Neural cell (in vitro differentiated cells): Measurements from ENCODE around the gene CLDN4.

Experiments used
- POLR2AphosphoS5 ChIP-seq: IDR thresholded peaks from 2 replicates; pipeline ENCODE4 v1.6.1; 2012
- TAF1 ChIP-seq: IDR thresholded peaks from 2 replicates; pipeline ENCODE4 v1.6.1; 2012; ENCODE audit warnings: low read depth
- TF ChIP-seq, protein P1 (sequence below): fragments of 450-650 bp; IDR thresholded peaks from 2 replicates; pipeline ENCODE4 v1.5.1; 2014; ENCODE audit warnings: antibody characterized with exemption, mild to moderate bottlenecking, moderate library complexity; ENCODE audit not compliant: poor library complexity, severe bottlenecking
- TF ChIP-seq, protein P2 (sequence below): IDR thresholded peaks from 2 replicates; pipeline ENCODE4 v1.6.1; 2012; ENCODE audit warnings: borderline replicate concordance

DNA sequence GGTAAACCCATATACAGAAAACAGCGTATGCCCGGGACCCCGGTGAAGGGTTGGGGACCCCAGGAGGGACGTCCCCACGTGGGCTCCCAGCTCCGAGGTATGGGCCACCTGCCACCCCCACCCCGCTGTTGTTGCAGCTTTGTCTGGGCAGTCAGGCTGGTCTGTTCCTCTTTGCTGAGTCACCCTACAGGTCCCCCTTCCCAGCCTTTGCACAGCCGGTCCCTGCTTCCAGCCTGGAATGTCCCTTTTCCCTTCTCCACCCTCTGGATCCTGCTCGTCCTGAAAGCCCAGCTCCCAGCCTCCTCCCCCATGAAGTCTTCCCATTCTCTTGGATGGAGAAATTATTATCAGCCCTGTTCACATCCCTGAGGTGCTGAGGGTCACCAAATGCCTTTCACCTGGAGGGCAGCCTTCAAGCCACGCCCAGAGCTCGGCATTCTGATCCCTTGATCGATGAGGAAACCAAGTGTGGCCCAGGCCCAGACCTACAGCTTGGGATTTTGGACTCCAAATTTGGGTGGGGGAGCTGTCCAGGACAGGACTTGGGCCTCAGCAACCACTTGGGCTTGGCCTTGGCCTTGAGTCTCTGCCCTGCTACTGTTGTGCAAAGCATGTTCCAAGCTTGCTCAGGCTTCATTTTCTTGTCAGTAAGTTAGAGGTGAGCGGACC, 2.6 kb downstream of the CLDN4 start:
- TF ChIP-seq POLR2AphosphoS5 = no peak
- TF ChIP-seq, protein P1, sequence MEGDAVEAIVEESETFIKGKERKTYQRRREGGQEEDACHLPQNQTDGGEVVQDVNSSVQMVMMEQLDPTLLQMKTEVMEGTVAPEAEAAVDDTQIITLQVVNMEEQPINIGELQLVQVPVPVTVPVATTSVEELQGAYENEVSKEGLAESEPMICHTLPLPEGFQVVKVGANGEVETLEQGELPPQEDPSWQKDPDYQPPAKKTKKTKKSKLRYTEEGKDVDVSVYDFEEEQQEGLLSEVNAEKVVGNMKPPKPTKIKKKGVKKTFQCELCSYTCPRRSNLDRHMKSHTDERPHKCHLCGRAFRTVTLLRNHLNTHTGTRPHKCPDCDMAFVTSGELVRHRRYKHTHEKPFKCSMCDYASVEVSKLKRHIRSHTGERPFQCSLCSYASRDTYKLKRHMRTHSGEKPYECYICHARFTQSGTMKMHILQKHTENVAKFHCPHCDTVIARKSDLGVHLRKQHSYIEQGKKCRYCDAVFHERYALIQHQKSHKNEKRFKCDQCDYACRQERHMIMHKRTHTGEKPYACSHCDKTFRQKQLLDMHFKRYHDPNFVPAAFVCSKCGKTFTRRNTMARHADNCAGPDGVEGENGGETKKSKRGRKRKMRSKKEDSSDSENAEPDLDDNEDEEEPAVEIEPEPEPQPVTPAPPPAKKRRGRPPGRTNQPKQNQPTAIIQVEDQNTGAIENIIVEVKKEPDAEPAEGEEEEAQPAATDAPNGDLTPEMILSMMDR = no peak
- TF ChIP-seq, protein P2, sequence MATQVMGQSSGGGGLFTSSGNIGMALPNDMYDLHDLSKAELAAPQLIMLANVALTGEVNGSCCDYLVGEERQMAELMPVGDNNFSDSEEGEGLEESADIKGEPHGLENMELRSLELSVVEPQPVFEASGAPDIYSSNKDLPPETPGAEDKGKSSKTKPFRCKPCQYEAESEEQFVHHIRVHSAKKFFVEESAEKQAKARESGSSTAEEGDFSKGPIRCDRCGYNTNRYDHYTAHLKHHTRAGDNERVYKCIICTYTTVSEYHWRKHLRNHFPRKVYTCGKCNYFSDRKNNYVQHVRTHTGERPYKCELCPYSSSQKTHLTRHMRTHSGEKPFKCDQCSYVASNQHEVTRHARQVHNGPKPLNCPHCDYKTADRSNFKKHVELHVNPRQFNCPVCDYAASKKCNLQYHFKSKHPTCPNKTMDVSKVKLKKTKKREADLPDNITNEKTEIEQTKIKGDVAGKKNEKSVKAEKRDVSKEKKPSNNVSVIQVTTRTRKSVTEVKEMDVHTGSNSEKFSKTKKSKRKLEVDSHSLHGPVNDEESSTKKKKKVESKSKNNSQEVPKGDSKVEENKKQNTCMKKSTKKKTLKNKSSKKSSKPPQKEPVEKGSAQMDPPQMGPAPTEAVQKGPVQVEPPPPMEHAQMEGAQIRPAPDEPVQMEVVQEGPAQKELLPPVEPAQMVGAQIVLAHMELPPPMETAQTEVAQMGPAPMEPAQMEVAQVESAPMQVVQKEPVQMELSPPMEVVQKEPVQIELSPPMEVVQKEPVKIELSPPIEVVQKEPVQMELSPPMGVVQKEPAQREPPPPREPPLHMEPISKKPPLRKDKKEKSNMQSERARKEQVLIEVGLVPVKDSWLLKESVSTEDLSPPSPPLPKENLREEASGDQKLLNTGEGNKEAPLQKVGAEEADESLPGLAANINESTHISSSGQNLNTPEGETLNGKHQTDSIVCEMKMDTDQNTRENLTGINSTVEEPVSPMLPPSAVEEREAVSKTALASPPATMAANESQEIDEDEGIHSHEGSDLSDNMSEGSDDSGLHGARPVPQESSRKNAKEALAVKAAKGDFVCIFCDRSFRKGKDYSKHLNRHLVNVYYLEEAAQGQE = no peak
- TF ChIP-seq TAF1 = no peak
